ENCODE data around the gene TSFM. TPM values are rescaled to one million over a fixed set of nuclear protein-coding genes. Genes with fewer than 3 reads are reported as not detected.
A peak's percentile ranks its signal among the peaks of the same experiment; 100 is the strongest.

The TSFM gene
- total and polyA plus RNA-seq, 9 of the 15 experiments (the other 6 are each of a cell fraction or from before 2014, with no cell fraction given) = 44.6 to 198 (median 60.2) TPM

- TF ChIP-seq ZNF175 (CRISPR knock-in tag; IDR thresholded peaks at IDR 0.05; ENCODE audit: low read depth) = peak; percentile 88
- no peak; the same call in 1 of the 2 replicates for TF ChIP-seq ZNF197 (CRISPR knock-in tag; IDR thresholded peaks at IDR 0.05; ENCODE audit: low read depth)
- peak; percentile 99; the same call in 1 of the 2 replicates for TF ChIP-seq KAT7 (CRISPR knock-in tag; IDR thresholded peaks at IDR 0.05; ENCODE audit: borderline replicate concordance)
- TF ChIP-seq BCOR (IDR thresholded peaks at IDR 0.05) = peak; percentile 5; the same call in 1 of the 2 replicates
- peak in 1 of 2 experiments; percentile 90; a peak in 2 of 4 replicates for TF ChIP-seq ZNF639 (CRISPR knock-in tag; conservative IDR thresholded peaks at IDR 0.05 in 1 of 2, IDR thresholded peaks at IDR 0.05 in 1 of 2)
- no peak for TF ChIP-seq XRCC4 (IDR thresholded peaks at IDR 0.05; ENCODE audit: extremely low read depth, insufficient read depth, insufficient read length)
- TF ChIP-seq IFI16 (CRISPR knock-in tag; IDR thresholded peaks at IDR 0.05) = no peak
- peak; percentile 99 for TF ChIP-seq MAX (CRISPR knock-in tag; IDR thresholded peaks at IDR 0.05)
- TF ChIP-seq ARID3A (IDR thresholded peaks at IDR 0.05; ENCODE audit: borderline replicate concordance, low read depth, low read length) = no peak
- peak; percentile 63 for TF ChIP-seq RFX5 (IDR thresholded peaks at IDR 0.05; ENCODE audit: low read depth, low read length)
- TF ChIP-seq ZBTB17 (CRISPR knock-in tag; IDR thresholded peaks at IDR 0.05) = no peak
- peak; percentile 75 for TF ChIP-seq HES1 (IDR thresholded peaks at IDR 0.05; ENCODE audit: low read depth)
- peak; percentile 96 to 98 for TF ChIP-seq MAZ (CRISPR knock-in tag; conservative IDR thresholded peaks at IDR 0.05 in 1 of 2, IDR thresholded peaks at IDR 0.05 in 1 of 2)
- peak; percentile 72 for TF ChIP-seq NEUROD1 (IDR thresholded peaks at IDR 0.05; ENCODE audit: borderline replicate concordance, low read depth, low read length, partially characterized antibody)
- TF ChIP-seq ZNF316 (IDR thresholded peaks at IDR 0.05) = peak; percentile 90
- peak; percentile 77; the same call in 1 of the 2 replicates for TF ChIP-seq TRIM25 (IDR thresholded peaks at IDR 0.05; ENCODE audit: borderline replicate concordance)
- peak in 1 of 2 experiments; percentile 92; a peak in 2 of 4 replicates for TF ChIP-seq HDAC1 (IDR thresholded peaks at IDR 0.05)
- peak; percentile 95 for TF ChIP-seq ZNF395 (CRISPR knock-in tag; IDR thresholded peaks at IDR 0.05)
These were observed 30.6 kb upstream of the TSFM start, which contains the start of gene CDK4 (continued) for GRCh38 chr12:57751788-57752667.

Measured in K562 (cell line).